IPS-11a (cell line): ENCODE data around the gene RAB12.
A peak's percentile ranks its signal among the peaks of the same experiment; 100 is the strongest.
"Not testable (repeated sequence)": the region's sequence is repeated elsewhere in the genome, so short reads cannot be mapped to it uniquely, and the experiment has no call there.

Source experiments
- H3K4me3 ChIP-seq: one replicate; pipeline ENCODE4 v1.5.1; 2013; ENCODE audit warnings: low read depth, low read length, control low read depth

RAB12 gene, protein sequence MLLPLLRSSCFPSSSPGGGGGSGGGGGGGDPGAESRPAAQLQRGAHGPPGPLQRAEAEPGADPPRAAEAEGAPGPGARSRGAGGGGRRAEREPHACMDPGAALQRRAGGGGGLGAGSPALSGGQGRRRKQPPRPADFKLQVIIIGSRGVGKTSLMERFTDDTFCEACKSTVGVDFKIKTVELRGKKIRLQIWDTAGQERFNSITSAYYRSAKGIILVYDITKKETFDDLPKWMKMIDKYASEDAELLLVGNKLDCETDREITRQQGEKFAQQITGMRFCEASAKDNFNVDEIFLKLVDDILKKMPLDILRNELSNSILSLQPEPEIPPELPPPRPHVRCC

DNA sequence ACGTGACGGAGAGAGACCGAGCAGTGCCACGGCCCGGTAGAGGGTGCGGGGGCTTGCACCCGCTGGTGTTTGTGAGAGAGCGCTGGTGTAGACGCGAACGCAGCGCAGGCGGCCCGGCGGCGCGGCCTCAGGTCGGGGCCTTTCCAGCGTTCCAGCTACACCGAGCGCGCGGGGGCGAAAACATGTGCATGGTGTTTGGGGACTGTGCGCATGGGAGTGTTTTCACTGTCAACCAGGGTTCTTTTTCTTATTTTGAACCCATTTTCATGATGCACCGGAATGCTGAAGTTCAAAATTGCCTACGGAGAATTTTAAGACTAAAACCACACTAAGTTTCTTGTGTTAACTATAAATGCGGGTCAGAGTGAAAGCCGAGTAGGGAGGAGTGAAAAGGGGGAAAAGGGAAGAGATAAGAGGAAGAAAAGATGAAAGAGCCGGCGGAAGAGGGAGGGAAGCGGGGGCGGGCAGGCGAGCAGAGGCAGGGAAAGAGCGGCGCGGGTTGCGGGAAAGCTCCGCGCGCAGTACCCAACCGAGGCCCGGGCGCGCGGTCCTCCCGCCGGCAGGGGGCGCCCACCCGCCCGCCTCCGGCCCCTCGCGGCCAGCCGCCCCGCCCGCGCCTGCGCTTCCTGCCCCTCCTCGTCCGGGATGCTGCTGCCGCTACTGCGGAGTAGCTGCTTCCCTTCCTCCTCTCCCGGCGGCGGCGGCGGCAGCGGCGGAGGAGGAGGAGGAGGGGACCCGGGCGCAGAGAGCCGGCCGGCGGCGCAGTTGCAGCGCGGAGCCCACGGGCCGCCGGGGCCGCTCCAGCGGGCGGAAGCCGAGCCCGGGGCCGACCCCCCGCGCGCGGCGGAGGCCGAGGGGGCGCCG is at the start of gene RAB12:
RAB12 (plus strand) TSS at position 643 of the 864 bp plus-strand sequence; CDS start at position 646, 3 bp downstream.
- peak within 1 kb of the TSS; percentile 73 for H3K4me3 ChIP-seq

DNA sequence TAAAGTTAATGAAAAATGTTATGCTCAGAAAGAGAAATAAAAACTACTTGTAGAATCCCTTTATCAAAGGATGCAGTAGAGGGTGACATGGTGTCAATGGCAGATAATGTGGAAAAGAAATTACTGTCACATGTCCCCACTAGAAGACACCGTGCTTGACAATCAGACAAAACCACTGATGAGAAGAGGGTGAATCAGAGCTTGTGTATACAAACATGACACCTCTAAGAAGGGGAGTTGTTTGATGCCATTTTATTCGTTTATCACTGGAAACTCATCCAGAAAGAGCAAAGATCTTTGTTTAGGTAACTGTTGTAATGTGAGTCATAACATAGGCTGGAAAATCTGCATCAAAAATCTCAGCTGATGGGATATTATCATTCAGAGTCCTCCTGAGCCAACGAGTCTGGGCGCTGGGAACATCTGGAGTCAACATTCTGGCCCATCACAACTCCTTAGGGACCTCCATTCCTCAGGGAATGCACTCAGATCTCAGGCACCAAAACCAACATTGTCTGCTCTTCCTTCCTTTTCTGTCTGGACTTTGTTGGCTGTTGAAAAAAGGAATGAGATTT is 49.5 kb upstream of the RAB12 start:
- no peak overlapping the region for H3K4me3 ChIP-seq

DNA sequence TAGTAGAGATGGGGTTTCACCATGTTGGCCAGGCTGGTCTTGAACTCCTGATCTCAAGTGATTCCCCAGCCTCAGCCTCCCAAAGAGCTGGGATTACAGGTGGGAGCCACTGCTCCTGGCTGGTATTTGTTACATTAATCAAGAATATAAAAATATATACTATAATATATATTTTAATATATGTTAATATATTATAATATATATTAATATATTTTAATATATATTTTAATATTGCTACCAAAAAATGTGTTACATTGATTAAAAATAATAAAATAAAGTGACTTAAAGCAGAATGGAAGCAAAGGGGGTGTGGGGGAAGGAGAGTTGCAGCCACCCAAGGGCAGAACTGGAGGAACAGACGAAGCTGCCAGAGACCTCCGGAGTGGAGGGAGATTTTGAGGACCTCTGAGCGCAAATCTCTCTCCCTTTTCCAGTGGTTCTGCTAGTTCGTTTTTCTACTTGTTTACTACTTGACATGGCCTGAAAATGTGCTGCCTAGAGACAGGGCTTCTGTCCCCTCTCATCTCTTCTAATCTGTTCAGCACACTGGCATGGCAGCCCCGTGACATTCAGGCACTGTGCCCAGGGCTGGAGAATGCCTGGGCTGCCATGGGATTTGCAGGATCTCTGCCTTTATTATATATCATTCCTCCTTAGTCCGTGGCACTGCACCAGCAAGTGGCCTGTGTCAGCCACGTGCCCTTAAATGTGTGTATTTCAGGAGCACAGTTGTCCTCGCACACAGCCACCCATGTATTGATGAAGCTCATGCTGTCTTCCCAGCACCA is 47.9 kb upstream of the RAB12 start:
- H3K4me3 ChIP-seq: no peak overlapping the region

DNA sequence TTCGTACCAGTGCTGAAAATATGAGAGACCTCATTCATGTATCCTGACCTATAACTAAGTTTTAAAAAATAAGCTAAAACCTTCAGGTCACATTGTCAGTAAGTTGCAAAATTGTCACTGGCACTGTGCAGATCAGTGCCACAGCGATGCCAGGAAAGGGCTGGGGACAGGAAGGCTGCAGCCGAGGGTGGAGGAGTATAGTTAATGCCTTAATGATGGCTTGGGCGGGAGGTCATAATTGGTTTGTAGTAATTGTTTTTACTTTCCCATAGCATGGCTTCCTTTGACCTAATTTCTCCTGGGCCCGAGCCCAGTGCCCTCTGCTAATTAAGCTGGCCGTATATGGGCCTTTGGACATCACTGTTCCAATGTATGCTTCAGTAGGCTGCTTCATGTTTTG is 47.2 kb upstream of the RAB12 start:
- no peak overlapping the region for H3K4me3 ChIP-seq

DNA sequence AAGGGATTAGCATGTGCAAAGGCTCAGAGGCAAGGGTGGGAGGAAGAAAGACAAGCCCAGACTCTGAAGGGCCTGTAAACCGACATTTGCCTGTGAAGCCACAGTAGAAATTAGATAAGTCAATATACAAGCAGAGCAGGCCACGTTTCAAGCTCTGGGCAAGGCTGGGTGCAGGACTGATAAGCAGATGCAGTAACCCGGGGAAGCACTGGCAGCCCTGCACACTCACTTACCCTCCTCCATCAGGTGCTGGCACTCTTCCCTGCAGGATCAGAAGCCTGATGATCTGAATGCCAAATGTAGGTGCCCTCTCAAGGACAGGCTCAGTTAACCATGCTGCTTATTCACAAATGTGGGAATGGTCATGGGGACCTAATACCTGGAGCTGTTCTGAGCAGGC is 46.3 kb upstream of the RAB12 start:
- H3K4me3 ChIP-seq: no peak overlapping the region

DNA sequence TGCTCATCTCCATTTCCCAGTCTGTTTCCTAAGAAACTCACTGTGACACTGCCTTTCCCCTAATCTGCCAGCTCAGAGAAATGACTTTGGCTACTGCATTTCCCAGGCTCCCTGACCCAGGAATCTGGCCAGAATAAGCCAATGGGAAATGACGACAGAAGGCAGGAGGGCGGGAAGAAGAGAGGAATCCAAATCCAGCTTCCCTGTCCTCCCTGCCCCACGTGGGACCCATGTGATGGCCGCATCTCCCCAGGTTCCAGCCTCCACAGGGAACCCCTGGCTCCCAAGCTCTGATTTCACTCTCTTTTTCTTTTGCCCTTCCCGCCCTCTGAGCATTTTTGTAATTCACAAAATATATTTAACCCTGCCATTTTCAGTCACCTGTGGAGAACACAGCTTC is 37.8 kb upstream of the RAB12 start:
- no peak overlapping the region for H3K4me3 ChIP-seq

DNA sequence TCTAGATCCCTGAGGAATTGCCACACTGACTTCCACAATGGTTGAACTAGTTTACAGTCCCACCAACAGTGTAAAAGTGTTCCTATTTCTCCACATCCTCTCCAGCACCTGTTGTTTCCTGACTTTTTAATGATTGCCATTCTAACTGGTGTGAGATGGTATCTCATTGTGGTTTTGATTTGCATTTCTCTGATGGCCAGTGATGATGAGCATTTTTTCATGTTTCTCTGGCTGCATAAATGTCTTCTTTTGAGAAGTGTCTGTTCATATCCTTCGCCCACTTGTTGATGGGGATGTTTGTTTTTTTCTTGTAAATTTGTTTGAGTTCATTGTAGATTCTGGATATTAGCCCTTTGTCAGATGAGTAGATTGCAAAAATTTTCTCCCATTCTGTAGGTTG is 35.5 kb upstream of the RAB12 start:
- H3K4me3 ChIP-seq: not testable (repeated sequence)

DNA sequence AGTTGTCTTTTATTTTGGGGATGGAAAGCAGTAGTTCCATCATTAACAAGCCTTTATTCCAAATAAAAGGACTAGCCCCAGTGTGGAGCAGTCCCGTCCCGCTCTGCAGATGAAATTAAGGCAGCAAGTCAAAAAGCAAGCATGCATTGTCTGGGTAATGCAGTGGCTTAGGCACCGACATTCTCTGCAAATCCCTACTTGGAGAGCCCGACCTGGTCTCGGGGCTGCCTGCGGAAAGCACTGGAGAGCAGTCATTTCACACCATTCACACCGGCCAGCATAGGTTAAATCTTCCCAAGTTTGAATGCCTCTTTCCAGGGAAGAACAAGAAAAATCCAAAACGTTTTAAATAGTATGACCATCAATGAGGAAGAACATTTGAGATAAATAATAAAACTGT is 24.4 kb upstream of the RAB12 start:
- H3K4me3 ChIP-seq: no peak overlapping the region

DNA sequence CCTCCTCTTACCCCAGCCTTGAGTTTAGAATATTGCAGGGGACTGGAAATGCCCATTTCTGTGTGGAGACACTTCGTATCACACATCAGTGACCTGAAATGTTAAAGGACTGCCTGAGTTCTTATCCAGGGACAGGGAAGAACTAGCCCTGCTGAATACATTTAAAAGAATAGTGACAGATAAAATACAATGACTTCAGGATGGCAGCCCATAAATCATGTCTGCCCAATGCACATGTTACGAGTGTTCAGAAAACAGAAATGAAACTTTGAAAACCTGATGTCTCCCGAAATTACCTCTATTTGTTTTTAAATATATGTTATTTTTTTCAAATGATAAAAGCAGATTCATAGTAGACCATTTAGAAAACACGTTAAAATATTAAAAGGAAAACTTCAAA is 22.3 kb upstream of the RAB12 start:
- no peak overlapping the region for H3K4me3 ChIP-seq

DNA sequence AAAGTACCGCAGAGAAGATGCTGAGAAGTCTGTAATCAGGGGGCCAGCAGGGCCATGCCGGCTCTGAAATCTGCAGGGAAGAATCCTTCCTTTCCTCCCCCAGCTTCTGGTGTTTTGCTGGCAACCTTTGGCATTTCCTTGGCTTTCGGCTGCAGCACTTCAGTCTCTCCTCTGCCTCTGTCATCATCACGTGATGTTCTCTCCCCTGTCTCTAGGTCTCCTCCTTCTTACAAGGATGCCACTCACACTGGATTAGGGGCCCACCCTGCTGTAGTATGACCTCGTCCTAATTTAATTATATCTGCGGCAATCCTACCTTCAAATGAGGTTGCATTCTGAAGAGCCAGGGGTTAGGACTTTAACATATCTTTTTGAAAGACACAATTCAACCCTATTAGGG is 13.8 kb upstream of the RAB12 start:
- no peak overlapping the region for H3K4me3 ChIP-seq

DNA sequence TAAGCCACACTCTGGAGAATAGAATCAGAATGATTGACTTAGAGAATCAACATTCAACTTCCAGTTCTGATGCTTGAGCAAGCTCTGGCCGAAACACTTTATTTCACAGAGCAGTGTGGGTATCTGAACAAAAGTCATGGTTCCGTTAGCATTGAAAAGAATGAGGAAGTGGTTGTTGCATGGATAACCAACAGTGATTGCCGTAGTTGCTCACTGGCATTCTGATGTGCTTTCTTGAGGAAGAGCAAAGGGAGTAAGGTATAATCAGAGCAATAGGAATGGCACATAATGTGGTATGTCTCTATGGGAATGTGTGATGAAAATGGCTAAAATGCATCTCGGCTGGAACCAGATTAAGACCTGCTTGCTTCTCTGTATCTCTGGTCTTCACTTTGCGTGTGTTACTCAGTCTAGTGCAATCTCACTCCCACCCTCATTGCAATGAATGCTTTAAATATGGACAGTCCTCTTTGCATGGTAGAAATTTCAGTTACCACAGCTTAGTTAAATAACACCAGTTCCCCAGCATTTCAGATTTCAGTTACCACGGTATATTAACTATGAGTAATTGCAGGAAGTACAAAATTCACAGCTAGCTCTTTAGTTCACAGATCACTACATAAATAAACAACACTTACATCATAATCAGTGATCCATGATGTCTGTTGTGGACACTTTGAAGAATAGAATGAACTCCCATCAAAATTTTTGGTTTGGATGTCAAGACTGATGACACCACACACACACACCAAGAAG is 7.8 kb upstream of the RAB12 start:
- H3K4me3 ChIP-seq: no peak overlapping the region

DNA sequence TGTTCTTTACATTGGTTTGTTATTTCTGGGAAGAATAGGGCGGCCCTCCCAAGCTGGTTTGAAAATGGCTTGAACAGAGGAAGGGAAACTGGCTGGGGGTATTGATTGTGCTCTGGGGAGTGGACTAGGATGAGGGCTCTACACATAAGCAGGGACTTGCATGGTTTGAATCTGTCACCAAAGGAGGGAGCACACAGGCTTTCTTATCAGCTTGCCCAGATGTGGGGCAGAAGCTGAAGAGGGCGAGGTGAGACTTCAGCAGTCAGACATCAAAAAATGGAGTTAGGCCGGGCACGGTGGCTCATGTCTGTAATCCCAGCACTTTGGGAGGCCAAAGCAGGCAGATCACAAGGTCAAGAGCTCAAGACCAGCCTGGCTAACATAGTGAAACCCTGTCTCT is 7.2 kb upstream of the RAB12 start:
- H3K4me3 ChIP-seq: no peak overlapping the region

DNA sequence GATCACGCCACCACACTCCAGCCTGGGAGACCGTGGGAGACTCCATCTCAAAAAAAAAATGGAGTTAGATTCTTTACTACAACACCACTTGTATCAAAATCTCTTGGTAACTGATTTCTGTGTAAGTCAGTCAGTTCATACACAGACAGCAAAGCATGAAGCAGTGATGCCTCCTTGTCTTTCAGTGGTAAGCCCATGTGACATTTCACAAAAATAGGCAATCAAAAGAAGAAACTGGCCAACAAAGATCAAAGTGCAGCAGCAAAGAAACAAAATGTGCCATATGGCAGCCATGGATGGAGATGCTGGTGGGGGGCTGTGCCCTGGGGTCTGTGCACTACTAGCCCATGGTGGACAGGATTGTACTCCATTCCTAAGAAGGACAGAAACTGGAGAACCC is 6.7 kb upstream of the RAB12 start:
- no peak overlapping the region for H3K4me3 ChIP-seq

DNA sequence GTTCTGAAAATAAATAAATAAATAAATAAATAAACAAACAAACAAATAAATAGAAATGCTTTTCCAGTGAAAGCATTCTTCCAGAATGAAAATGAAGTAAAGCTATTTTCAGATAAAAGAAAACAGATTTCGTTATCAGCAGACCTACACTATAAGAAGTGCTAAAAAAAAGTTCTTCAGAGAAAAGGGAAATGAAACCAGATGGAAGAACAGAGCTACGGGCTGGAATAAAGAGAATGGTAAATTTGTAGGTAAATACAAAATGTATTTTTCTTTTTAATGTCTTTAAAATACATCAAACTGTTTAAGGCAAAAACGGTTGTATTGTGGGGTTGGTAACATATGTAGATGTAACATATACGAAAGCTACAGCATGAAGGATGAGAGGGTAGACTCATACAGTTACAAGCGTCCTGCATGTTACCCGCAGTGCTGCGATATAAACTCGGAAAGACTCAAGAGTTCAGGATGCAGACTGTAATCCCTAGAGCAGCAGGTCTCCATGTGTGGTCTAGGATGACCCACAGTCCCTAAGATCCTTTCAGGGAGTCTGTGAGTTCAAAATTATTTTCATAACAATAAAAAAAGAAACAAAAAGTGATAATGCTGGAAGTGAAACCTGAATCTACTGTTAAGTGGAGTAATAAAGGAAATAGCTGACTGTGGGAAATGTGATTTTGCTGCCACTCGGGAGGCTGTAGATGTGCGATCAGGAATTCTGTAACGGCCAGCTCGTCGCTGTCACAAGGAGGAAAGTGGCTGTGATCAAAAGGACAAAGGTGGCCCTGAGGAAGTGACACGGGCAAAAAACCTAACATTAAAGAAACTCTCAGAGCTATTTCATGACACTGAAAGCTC is 5.3 kb upstream of the RAB12 start:
- no peak overlapping the region for H3K4me3 ChIP-seq

DNA sequence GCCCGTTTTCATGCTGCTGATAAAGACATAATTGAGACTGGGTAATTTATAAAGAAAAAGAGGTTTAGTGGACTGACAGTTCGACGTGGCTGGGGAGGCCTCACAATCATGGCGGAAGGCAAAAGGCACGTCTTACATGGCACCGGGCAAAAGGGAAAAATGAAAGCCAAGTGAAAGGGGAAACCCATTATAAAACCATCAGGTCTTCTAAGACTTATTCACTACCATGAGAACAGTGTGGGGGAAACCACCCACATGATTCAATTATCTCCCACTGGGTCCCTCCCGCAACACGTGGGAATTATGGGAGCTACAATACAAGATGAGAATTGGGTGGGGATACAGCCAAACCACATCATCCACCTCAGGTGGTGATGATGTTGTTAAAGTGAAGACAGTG is 3.3 kb upstream of the RAB12 start:
- no peak overlapping the region for H3K4me3 ChIP-seq

DNA sequence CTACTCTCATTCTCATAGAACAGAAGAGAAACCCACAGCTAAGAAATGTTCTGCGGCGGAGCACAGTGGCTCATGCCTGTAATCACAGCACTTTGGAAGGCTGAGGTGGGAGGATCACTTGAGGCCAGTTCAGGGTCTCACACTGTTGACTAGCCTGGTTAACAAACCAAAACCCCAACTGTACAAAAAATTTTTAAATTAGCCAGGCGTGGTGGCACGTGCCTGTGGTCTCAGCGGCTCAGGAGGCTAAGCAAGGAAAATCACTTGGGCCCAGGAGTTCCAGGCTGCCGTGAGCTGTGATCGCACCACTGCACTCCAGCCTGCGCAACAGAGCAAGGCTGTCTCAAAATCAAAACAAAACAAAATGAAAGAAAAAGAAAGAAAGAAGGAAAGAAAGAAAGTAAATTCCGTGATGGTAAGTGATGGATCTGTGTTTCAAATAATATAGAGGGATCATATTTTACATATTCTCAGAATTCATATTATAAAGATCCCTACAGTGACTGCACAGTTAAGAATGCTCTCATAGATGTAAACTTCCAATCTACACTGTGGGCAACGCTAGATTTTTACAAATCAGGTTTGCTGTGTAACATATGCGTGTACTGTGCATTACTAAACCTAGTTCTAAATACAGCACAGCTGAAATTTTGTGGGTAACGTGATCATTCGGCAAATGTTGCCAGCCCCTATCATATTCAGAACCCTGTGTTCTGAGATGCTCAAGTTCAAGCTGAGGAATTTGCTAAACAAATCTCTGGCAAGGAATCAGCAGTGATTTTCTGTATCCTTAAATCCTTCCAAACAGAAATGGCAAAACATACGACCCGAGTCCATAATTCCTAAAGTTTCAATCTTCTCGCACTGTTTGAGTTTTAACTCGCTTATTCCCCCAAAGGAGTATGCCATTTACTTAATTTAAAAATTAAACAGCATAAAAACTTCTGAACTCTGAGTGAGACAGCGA is 1.2 kb upstream of the RAB12 start:
- peak overlapping the region; percentile 56 for H3K4me3 ChIP-seq

DNA sequence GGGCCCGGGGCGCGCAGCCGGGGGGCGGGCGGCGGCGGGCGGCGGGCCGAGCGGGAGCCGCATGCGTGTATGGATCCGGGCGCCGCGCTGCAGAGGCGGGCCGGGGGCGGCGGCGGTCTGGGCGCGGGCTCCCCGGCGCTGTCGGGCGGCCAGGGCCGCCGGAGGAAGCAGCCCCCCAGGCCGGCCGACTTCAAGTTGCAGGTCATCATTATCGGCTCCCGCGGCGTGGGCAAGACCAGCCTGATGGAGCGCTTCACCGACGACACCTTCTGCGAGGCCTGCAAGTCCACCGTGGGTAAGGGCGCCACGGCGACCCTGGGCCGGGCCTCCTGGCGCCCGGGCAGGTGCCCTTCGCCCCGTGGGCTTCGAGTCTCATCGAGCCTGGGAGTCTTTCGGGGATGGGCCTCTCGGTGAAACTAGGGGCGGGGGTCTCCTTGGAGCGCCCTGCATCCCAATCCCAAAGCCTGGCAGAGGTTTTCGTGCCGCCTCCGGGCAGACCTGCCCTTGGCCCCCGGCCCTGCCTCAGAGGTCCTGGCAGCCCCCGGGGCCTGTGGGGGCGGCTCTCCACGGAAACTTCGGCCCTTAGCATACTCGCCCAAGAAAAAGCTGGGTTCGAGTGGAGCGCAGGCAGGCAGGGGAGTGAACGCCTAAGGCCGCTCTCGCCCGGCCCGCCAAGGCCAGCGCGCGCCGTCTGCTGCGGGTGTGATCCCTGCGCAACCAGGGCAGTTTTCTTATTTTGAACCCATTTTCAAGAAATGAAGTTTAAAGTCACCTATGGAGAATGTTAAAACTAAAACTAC is 622 bp downstream of the RAB12 start:
- peak overlapping the region; percentile 73 for H3K4me3 ChIP-seq

DNA sequence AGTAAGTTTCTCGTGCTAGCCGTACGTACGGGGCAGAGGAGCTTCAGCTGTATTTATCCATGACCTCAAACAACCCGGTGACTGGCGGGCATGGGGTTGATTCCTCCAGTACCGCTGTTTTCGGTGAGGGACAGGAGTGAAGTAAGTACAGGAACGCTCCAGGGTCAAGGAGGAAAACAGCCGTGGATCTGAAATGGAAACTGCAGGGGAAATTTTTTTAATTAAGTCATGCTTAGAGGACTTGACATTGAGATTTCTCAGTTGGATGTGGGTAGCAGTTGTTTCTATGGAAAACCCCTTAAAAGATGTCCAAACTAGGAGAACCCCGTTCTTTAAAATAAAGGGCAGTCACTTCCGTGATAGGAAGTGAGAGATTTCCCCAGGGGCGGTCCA is 1.2 kb downstream of the RAB12 start:
- H3K4me3 ChIP-seq: peak overlapping the region; percentile 73
